HUDEP-2 (cell line): Measurements from ENCODE around the gene DPY30.
A peak's percentile ranks its signal among the peaks of the same experiment; 100 is the strongest.
"Not testable (repeated sequence)": the region's sequence is repeated elsewhere in the genome, so short reads cannot be mapped to it uniquely, and the experiment has no call there.

Source experiments
- DNase-seq, 76 experiments: peaks; one replicate each; lab custom pipeline; 2025; ENCODE audit not compliant: unreplicated experiment in 76 of 76; lab: John Stamatoyannopoulos, UW

DPY30 gene

GRCh38 chr2:32039447-32040219 is at the start of gene DPY30:
Gene DPY30, minus strand, starts transcription at chr2:32039805. Its CDS starts 349 bp downstream, at chr2:32039456.
- peak in 75 of 76 experiments; percentile 55 to 91 (median 83) for DNase-seq

DNA sequence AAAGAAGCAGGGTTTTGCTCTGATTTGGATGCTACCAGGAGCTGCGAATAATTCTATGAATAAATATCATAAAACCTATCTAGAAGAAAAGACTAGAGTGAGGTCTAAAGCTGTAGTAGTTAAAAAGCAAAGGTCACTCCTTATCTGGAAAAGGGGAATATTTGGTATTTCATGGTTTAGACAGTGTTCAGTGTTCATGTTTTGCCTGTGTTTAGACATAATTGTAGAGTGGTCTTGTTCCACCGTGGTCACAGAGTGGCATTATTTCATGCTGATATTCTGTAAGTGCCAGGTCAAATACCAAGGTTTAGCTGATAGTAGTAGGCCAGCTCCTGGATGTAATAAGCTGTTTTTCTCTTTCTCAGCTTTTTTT is 34.5 kb upstream of the DPY30 start:
- no peak for DNase-seq

DNA sequence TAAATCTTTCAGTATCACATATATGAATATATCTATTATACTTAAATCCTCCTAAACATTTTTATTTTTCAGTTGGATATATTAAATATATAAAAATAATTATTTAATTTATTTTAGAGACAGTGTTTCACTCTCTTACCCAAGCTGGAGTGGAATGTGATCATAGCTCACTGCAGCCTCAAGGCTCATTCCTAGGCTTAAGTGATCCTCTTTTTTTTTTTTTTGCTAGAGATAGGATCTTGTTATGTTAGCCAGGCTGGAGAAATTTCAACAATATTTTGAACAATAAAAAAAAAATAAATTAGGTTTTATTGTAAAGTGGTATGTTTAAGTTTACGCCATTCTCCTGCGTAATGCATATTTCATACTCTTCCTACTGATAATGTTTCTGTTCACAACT is 27.9 kb upstream of the DPY30 start:
- DNase-seq = no peak

DNA sequence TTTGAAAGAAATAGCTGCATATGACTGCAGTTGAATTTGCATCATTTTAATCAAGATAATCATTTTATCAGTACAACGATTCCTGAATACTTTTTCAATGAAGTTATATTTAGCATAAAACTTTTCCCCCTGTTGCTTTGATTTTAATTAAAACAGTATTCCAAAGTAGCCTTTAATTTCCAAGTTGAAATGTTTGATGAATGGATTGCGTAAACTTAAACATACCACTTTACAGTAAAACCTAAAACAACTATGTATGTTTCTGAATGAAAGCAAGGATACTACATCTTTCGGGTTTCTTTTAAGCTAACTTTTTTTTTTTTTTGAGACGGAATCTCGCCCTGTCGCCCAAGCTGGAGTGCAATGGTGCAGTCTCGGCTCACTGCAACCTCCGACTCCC is 25.1 kb upstream of the DPY30 start:
- no peak for DNase-seq

DNA sequence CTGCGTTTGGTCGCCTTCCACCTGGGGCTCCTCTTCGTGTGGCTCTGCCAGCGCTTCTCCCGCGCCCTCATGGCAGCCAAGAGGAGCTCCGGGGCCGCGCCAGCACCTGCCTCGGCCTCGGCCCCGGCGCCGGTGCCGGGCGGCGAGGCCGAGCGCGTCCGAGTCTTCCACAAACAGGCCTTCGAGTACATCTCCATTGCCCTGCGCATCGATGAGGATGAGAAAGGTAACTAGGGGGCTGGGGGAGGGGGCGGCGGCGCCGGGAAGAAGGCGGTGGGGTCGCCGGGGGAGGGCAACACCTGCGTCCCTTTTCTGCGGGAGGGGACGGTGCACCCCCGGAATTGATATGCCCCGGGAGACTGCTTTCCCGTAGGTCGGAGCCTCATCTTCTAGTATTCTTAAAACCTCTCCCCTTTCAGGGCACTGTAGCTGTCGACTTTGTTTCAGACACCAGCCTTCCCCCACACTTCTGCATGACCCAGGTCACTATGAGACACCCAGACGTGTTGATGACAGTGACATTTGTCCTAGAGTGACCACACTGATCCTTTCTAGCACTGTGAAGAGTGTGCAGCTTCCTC is 24.5 kb upstream of the DPY30 start:
- DNase-seq = peak in 16 of 76 experiments; percentile 2 to 71 (median 15)

DNA sequence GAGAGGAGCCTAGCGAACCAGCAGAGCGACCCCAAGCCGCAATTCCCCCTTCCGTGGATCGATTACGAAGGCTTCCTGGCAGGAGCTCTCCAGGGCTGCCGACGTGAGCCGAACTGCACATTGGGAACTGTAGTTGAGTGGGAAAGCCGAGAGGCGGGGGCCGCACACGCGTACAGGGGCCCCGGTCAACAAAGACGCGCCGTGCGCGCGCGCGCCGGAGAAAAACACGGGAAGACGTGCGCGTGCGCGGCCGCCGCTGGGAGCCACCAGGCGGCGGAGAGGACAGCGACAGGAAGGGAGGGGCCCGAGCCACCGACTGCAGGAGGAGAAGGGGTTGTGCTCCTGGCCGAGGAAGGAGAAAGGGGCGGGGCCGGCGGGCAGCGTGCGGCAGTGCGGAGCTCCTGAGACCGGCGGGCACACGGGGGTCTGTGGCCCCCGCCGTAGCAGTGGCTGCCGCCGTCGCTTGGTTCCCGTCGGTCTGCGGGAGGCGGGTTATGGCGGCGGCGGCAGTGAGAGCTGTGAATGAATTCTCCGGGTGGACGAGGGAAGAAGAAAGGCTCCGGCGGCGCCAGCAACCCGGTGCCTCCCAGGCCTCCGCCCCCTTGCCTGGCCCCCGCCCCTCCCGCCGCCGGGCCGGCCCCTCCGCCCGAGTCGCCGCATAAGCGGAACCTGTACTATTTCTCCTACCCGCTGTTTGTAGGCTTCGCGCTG is 23.9 kb upstream of the DPY30 start, which contains the start of gene SPAST:
TSS of gene SPAST (plus strand) at position 247 of the 711 bp plus-strand sequence. CDS start at position 523, 276 bp downstream.
- DNase-seq = peak; percentile 38 to 98 (median 95)

- DNase-seq = peak in 14 of 76 experiments; percentile 1 to 28 (median 12)
Observed at GRCh38 chr2:32061973-32062861, 22.6 kb upstream of the DPY30 start.

- no peak for DNase-seq
Observed at GRCh38 chr2:32061430-32061829, 21.8 kb upstream of the DPY30 start.

- no peak for DNase-seq
Observed at GRCh38 chr2:32060266-32060665, 20.7 kb upstream of the DPY30 start.

GRCh38 chr2:32058130-32058529 is 18.5 kb upstream of the DPY30 start:
- DNase-seq = no peak

DNA sequence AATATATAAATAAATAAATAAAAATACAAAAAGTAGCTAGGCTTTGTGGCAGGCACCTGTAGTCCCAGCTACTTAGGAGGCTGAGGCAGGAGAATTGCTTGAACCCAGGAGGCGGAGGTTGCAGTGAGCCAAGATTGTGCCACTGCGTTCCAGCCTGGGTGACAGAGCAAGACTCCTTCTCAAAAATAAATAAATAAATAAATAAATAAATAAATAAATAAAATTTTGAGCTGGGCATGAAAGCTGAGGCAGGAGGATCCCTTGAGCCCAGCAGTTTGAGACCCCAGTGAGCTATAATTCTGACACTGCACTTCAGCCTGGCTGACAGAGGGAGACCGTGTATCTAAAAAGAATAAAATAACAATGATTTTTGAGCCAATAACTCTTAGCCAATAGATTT is 15.0 kb upstream of the DPY30 start:
- not testable (repeated sequence) for DNase-seq

- no peak for DNase-seq
Observed at GRCh38 chr2:32051836-32052439, 12.3 kb upstream of the DPY30 start.

GRCh38 chr2:32043561-32043960 is 4.0 kb upstream of the DPY30 start:
- DNase-seq = no peak

- peak in 1 of 76 experiments; percentile 2 for DNase-seq
Observed at GRCh38 chr2:32034198-32034887, 5.3 kb downstream of the DPY30 start.

GRCh38 chr2:32018789-32019482 is 20.7 kb downstream of the DPY30 start:
- peak in 7 of 76 experiments; percentile 4 to 17 (median 11) for DNase-seq

DNA sequence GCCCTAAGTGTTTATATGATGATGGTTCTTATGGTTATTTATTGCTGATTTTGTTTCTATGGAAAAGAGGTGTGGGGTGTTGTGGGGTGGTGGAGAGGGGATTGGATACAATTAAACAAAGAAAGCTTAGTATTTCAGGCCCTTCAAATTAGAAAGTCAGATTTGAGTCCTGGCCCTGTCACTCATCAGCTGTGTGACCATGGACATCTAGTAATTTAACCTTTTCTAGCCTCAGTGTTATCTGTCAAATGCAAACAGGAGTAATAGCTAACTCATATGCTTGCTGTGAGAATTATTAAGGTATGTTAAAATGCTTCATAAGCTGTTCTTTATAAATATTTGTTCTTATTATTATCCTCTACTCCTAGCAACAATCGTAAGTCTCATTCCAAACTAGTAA is 26.7 kb downstream of the DPY30 start:
- DNase-seq = no peak

DNA sequence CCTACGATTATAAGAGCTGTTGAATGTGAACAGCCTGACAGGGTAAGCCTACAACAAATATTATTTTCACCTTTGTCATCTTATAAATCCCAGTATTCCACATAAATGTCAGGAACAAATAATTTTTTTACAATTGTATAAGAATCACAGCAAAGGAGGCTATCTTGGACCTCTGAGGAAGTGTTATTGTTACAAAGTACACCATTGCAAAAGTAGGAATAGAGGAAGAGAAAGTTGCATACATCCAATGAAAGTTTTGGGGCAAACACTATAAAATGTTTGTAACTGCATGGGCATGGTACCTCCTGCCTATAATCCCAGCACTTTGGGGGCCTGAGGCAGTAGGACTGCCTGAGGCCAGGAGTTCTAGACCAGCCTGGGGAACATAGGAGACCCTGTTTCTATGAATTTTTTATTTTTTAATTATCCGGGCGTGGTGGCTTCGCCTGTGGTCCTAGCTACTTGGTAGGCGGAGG is 28.1 kb downstream of the DPY30 start:
- no peak for DNase-seq

- peak in 75 of 76 experiments; percentile 45 to 93 (median 84) for DNase-seq
Observed at GRCh38 chr2:32010670-32011484, 28.7 kb downstream of the DPY30 start, which contains the start of gene MEMO1. Gene MEMO1, minus strand, starts transcription at chr2:32011008. Its CDS starts 761 bp downstream, at chr2:32010247.
